Lower leg skin (tissue), 3 donors: ENCODE measurements around the gene VEGFC.

ENCODE experiments used
- CTCF ChIP-seq, 3 donors: fragments of 450-650 bp; IDR thresholded peaks; one replicate each; pipeline ENCODE4 v1.5.1; 2016; ENCODE audit warnings: antibody characterized with exemption in 3 of 3, mild to moderate bottlenecking in 3 of 3, moderate library complexity in 2 of 3
- POLR2A ChIP-seq, 2 donors: fragments of 450-650 bp; IDR thresholded peaks; one replicate each; pipeline ENCODE4 v1.6.1; 2016 to 2017; ENCODE audit warnings: antibody characterized with exemption in 2 of 2, mild to moderate bottlenecking in 1 of 2, moderate library complexity in 1 of 2

GRCh38 chr4:176784816-176785215 lies 7.9 kb downstream of the VEGFC start:
- TF ChIP-seq CTCF (IDR thresholded peaks at IDR 0.05) (no peak), POLR2A (IDR thresholded peaks at IDR 0.05) (no peak)
